Measurements from ENCODE around the gene RHBDL3. TPM values are rescaled to one million over a fixed set of nuclear protein-coding genes. Genes with fewer than 3 reads are reported as not detected.

Gene RHBDL3
- total RNA-seq, 1 experiment from 2014 or later = 13.2 TPM

GRCh38 chr17:32323811-32324491 is 58.3 kb downstream of the RHBDL3 start (continued):
- TF ChIP-seq FOXP4 (CRISPR knock-in tag; IDR thresholded peaks at IDR 0.05) (no peak), CREM (CRISPR knock-in tag; IDR thresholded peaks at IDR 0.05) (no peak), ATF3 (CRISPR knock-in tag; conservative IDR thresholded peaks at IDR 0.05) (no peak), CREB1 (CRISPR knock-in tag; IDR thresholded peaks at IDR 0.05) (no peak), ZNF423 (CRISPR knock-in tag; IDR thresholded peaks at IDR 0.05) (no peak)

DNA sequence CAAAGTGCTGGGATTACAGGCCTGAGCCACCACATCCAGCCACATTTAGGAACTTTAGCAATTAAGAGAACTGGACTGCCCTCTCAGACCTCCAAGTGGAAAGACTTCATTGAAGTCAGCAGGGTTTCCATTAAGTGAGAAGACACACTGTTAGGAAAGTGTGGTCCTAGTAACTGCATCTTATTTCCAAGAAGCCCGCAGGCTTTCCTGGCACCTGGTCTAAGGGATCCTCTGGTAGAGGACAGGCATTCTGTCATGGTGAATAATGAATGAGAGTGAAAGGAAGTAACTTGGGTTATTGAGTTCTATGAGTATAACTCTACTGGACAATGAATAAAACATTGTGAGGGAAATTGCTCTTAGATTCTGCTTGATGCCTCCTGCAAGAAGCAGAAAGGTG is 62.3 kb downstream of the RHBDL3 start:
- Mint-ChIP-seq H3K9me3 (no peaks in the 10 kb centered on the region), H3K27ac (no peak overlapping the region), H3K36me3 (peaks cover 7% of the 10 kb centered on the region), H3K4me1 (peaks cover 18% of the 10 kb centered on the region), H3K4me3 (no peak overlapping the region), H3K27me3 (ENCODE audit: low read depth) (no peaks in the 10 kb centered on the region)
- ATAC-seq = no peak
- no peak for DNase-seq (ENCODE audit: low spot score)
- ChIA-PET POLR2A (no interaction called here), CTCF (interaction anchor here (1.7 kb wide), 1 partner anchor 9 kb away, joined by 12 read pairs; no protein-coding TSS in a partner anchor)
- TF ChIP-seq CREM (CRISPR knock-in tag; IDR thresholded peaks at IDR 0.05) (no peak), TCF7 (CRISPR knock-in tag; IDR thresholded peaks at IDR 0.05; ENCODE audit: low read depth) (no peak), ZNF396 (CRISPR knock-in tag; IDR thresholded peaks at IDR 0.05; ENCODE audit: borderline replicate concordance) (no peak), SP1 (CRISPR knock-in tag; conservative IDR thresholded peaks at IDR 0.05) (no peak), ATF2 (CRISPR knock-in tag; IDR thresholded peaks at IDR 0.05; ENCODE audit: borderline replicate concordance, low read depth) (no peak), ATF3 (CRISPR knock-in tag; conservative IDR thresholded peaks at IDR 0.05) (no peak), ZNF671 (CRISPR knock-in tag; IDR thresholded peaks at IDR 0.05) (no peak), ZNF138 (CRISPR knock-in tag; conservative IDR thresholded peaks at IDR 0.05) (no peak), AFF4 (CRISPR knock-in tag; IDR thresholded peaks at IDR 0.05; ENCODE audit: borderline replicate concordance) (no peak), ZNF263 (CRISPR knock-in tag; IDR thresholded peaks at IDR 0.05; ENCODE audit: low read depth) (no peak), MAX (CRISPR knock-in tag; IDR thresholded peaks at IDR 0.05) (no peak), FOXP1 (CRISPR knock-in tag; IDR thresholded peaks at IDR 0.05; ENCODE audit: borderline replicate concordance) (no peak), NFYB (CRISPR knock-in tag; conservative IDR thresholded peaks at IDR 0.05; ENCODE audit: low read depth) (no peak), ESRRA (CRISPR knock-in tag; IDR thresholded peaks at IDR 0.05; ENCODE audit: borderline replicate concordance) (no peak), CBFB (CRISPR knock-in tag; IDR thresholded peaks at IDR 0.05; ENCODE audit: low read depth) (no peak), NR3C1 (CRISPR knock-in tag; conservative IDR thresholded peaks at IDR 0.05; ENCODE audit: low read depth) (no peak)
- TF ChIP-seq, protein P1, sequence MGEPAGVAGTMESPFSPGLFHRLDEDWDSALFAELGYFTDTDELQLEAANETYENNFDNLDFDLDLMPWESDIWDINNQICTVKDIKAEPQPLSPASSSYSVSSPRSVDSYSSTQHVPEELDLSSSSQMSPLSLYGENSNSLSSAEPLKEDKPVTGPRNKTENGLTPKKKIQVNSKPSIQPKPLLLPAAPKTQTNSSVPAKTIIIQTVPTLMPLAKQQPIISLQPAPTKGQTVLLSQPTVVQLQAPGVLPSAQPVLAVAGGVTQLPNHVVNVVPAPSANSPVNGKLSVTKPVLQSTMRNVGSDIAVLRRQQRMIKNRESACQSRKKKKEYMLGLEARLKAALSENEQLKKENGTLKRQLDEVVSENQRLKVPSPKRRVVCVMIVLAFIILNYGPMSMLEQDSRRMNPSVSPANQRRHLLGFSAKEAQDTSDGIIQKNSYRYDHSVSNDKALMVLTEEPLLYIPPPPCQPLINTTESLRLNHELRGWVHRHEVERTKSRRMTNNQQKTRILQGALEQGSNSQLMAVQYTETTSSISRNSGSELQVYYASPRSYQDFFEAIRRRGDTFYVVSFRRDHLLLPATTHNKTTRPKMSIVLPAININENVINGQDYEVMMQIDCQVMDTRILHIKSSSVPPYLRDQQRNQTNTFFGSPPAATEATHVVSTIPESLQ (CRISPR knock-in tag; IDR thresholded peaks at IDR 0.05) = no peak
- TF ChIP-seq, protein P2, sequence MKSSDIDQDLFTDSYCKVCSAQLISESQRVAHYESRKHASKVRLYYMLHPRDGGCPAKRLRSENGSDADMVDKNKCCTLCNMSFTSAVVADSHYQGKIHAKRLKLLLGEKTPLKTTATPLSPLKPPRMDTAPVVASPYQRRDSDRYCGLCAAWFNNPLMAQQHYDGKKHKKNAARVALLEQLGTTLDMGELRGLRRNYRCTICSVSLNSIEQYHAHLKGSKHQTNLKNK (CRISPR knock-in tag; IDR thresholded peaks at IDR 0.05) = no peak
